DND-41 (cell line): ENCODE data around the gene NOL4L.
A peak's percentile ranks its signal among the peaks of the same experiment; 100 is the strongest.

Experiments
- ATAC-seq: fragments of 200-7000 bp; cut with Tn5 transposase; 3 replicates; pipeline ENCODE4 v1.9.1; 2021; ENCODE audit warnings: low read depth; ENCODE audit not compliant: insufficient read depth
- DNase-seq: peaks from one replicate; pipeline ENCODE4 v3.0.0-alpha.2; 2020
- H2AFZ ChIP-seq: 2 replicates; pipeline ENCODE4 v1.6.0; 2012; ENCODE audit warnings: low read depth, low read length
- H3K27ac ChIP-seq: 2 replicates; pipeline ENCODE4 v1.5.1; 2012; ENCODE audit warnings: low read length, inconsistent platforms
- H3K27me3 ChIP-seq: fragments of 200-600 bp; sonication (generic); 2 replicates; pipeline ENCODE4 v1.6.0; 2012; ENCODE audit warnings: low read length, mild to moderate bottlenecking, inconsistent platforms; ENCODE audit not compliant: insufficient read depth, poor library complexity
- H3K36me3 ChIP-seq: 2 replicates; pipeline ENCODE4 v1.5.1; 2012; ENCODE audit warnings: low read length, inconsistent platforms; ENCODE audit not compliant: insufficient read depth
- H3K4me1 ChIP-seq: 2 replicates; pipeline ENCODE4 v1.5.1; 2012; ENCODE audit warnings: mild to moderate bottlenecking, low read length; ENCODE audit not compliant: insufficient read depth
- H3K4me2 ChIP-seq: 2 replicates; pipeline ENCODE4 v1.6.0; 2012; ENCODE audit warnings: mild to moderate bottlenecking, moderate library complexity, low read length, inconsistent platforms; ENCODE audit not compliant: insufficient read depth
- H3K4me3 ChIP-seq, 2 experiments: fragments of 200-600 bp in 1 of 2; shearing (Covaris generic) in 1 of 2; 2 replicates each; pipeline ENCODE4 v1.5.1; 2012 to 2016; ENCODE audit warnings: inconsistent platforms in 2 of 2, low read length in 2 of 2, mild to moderate bottlenecking in 2 of 2, low read depth in 1 of 2, moderate library complexity in 1 of 2
- H3K79me2 ChIP-seq: 2 replicates; pipeline ENCODE4 v1.6.0; 2012; ENCODE audit warnings: low read length, inconsistent platforms; ENCODE audit not compliant: insufficient read depth
- H3K9ac ChIP-seq: 2 replicates; pipeline ENCODE4 v1.6.0; 2012; ENCODE audit warnings: low read depth, mild to moderate bottlenecking, inconsistent platforms, low read length, moderate library complexity
- H3K9me3 ChIP-seq: 2 replicates; pipeline ENCODE4 v1.5.1; 2012; ENCODE audit warnings: low read length, moderate library complexity, mild to moderate bottlenecking, inconsistent platforms; ENCODE audit not compliant: insufficient read depth, severe bottlenecking
- H4K20me1 ChIP-seq: 2 replicates; pipeline ENCODE4 v1.6.0; 2012; ENCODE audit warnings: low read length; ENCODE audit not compliant: insufficient read depth
- CTCF ChIP-seq: IDR thresholded peaks from 2 replicates; pipeline ENCODE4 v1.5.1; 2012; ENCODE audit warnings: borderline replicate concordance, low read length, moderate library complexity, mild to moderate bottlenecking; ENCODE audit not compliant: poor library complexity, severe bottlenecking; ENCODE audit errors: extremely low read depth
- EZH2 ChIP-seq: IDR thresholded peaks from 3 replicates; pipeline ENCODE4 v1.6.1; 2012; ENCODE audit warnings: borderline replicate concordance, low read depth, mild to moderate bottlenecking, moderate library complexity, low read length, inconsistent platforms; ENCODE audit not compliant: severe bottlenecking

NOL4L gene

GRCh38 chr20:32574296-32575226 is 10.6 kb downstream of the NOL4L start:
- TF ChIP-seq CTCF, result no peak
- TF ChIP-seq EZH2, result no peak
- Histone ChIP-seq H3K4me3 (no peak overlapping the region), H3K9ac (no peak overlapping the region), H3K27me3 (no peaks in the 10 kb centered on the region), H3K9me3 (no peaks in the 10 kb centered on the region), H3K27ac (peak overlapping the region; percentile 30), H3K36me3 (no peaks in the 10 kb centered on the region), H3K4me2 (no peak overlapping the region), H3K79me2 (peaks cover 92% of the 10 kb centered on the region), H4K20me1 (peaks cover 85% of the 10 kb centered on the region), H2AFZ (no peak overlapping the region), H3K4me1 (no peaks in the 10 kb centered on the region)
- DNase-seq (peak; percentile 61), ATAC-seq (peak; percentile 70)

- no peak overlapping the region for H3K9ac ChIP-seq
- no peak overlapping the region for H2AFZ ChIP-seq
- ATAC-seq, result no peak
- no peaks in the 10 kb centered on the region for H3K36me3 ChIP-seq
- peaks cover 85% of the 10 kb centered on the region for H4K20me1 ChIP-seq
- H3K27me3 ChIP-seq, result no peaks in the 10 kb centered on the region
- H3K79me2 ChIP-seq, result peaks cover 91% of the 10 kb centered on the region
- no peaks in the 10 kb centered on the region for H3K9me3 ChIP-seq
- DNase-seq, result no peak
- TF ChIP-seq CTCF, result no peak
- TF ChIP-seq EZH2, result no peak
- no peak overlapping the region for H3K4me3 ChIP-seq
- no peak overlapping the region for H3K4me2 ChIP-seq
- no peak overlapping the region for H3K27ac ChIP-seq
- H3K4me1 ChIP-seq, result no peaks in the 10 kb centered on the region
Observed at GRCh38 chr20:32573167-32573851, 11.8 kb downstream of the NOL4L start.

DNA sequence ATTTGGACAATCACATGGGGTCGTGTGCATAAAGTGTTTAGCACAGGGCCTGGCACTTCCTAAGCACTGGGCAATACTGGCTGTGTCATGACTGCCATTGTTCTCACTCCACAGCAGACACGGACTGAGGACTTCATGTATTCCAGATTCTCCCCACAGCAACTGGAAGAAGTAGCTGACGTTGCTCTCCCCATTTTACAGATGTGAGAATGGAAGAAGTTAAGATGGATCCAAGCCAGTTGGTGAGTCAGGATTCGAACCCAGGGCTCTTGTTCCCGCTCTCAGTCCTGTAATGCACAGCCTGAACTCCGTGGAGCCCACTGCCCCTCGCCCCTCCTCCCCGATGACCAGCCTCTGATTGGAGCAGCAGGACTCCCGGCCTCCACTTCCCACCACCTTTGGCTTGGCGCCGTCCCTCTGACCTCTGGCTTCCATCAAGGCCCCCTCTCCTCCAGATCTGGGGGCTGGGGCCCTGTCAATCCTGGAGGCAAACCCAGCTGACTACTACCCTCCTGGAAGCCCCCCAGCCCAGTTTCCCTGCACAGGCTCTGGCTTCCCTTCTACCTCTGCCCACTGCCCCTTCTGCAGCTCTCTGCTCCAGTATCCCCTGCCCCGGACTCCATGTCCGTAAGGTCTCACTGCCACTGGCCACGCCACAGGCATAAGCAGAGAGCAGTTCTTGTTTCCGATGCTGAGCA is 12.7 kb downstream of the NOL4L start:
- H4K20me1 ChIP-seq, result peaks cover 88% of the 10 kb centered on the region
- no peak for DNase-seq
- H3K27me3 ChIP-seq, result no peaks in the 10 kb centered on the region
- no peaks in the 10 kb centered on the region for H3K4me1 ChIP-seq
- H3K9me3 ChIP-seq, result no peaks in the 10 kb centered on the region
- no peak overlapping the region for H3K9ac ChIP-seq
- peaks cover 92% of the 10 kb centered on the region for H3K79me2 ChIP-seq
- ATAC-seq, result no peak
- no peak overlapping the region for H3K4me3 ChIP-seq
- no peak overlapping the region for H3K4me2 ChIP-seq
- H3K27ac ChIP-seq, result no peak overlapping the region
- no peaks in the 10 kb centered on the region for H3K36me3 ChIP-seq
- H2AFZ ChIP-seq, result no peak overlapping the region
- TF ChIP-seq EZH2 (no peak), CTCF (no peak)
